HG03095 (cell line): ENCODE data around the gene STK32C.

ENCODE experiments used
- ATAC-seq: cut with Tn5 transposase; IDR thresholded peaks from one replicate; pipeline ENCODE4 v1.9.1; 2021; ENCODE audit warnings: moderate library complexity; ENCODE audit not compliant: unreplicated experiment

Gene STK32C

GRCh38 chr10:132189016-132189415 lies 118.7 kb downstream of the STK32C start:
- ATAC-seq, result no peak

- no peak for ATAC-seq
These were observed 119.4 kb downstream of the STK32C start for GRCh38 chr10:132188331-132188730.

GRCh38 chr10:132187430-132188138 lies 120.2 kb downstream of the STK32C start:
- no peak for ATAC-seq

GRCh38 chr10:132186488-132187429 lies 121.0 kb downstream of the STK32C start, which contains the start of gene DPYSL4:
DPYSL4 (plus strand) TSS chr10:132186948; CDS start chr10:132187064, 116 bp downstream.
- ATAC-seq, result no peak

- no peak for ATAC-seq
These were observed 121.9 kb downstream of the STK32C start for GRCh38 chr10:132185601-132186487.

- no peak for ATAC-seq
These were observed 122.7 kb downstream of the STK32C start for GRCh38 chr10:132184816-132185593.

- ATAC-seq, result no peak
These were observed 124.7 kb downstream of the STK32C start for GRCh38 chr10:132183046-132183445.

- ATAC-seq, result no peak
These were observed 125.2 kb downstream of the STK32C start for GRCh38 chr10:132182591-132182990.

- ATAC-seq, result no peak
These were observed 125.9 kb downstream of the STK32C start for GRCh38 chr10:132181691-132182425.

- no peak for ATAC-seq
These were observed 127.0 kb downstream of the STK32C start for GRCh38 chr10:132180736-132181135.

- no peak for ATAC-seq
These were observed 128.0 kb downstream of the STK32C start for GRCh38 chr10:132179551-132180392.

GRCh38 chr10:132178672-132179545 lies 128.8 kb downstream of the STK32C start:
- no peak for ATAC-seq

GRCh38 chr10:132178046-132178445 lies 129.7 kb downstream of the STK32C start:
- ATAC-seq, result no peak

- no peak for ATAC-seq
These were observed 130.9 kb downstream of the STK32C start for GRCh38 chr10:132176623-132177500.

- no peak for ATAC-seq
These were observed 131.7 kb downstream of the STK32C start for GRCh38 chr10:132175907-132176581.

GRCh38 chr10:132175408-132175807 lies 132.3 kb downstream of the STK32C start:
- ATAC-seq, result no peak
